Measurements from ENCODE around the gene A4GALT.
A peak's percentile ranks its signal among the peaks of the same experiment; 100 is the strongest.
"Not testable (repeated sequence)": the region's sequence is repeated elsewhere in the genome, so short reads cannot be mapped to it uniquely, and the experiment has no call there.

The A4GALT gene

DNA sequence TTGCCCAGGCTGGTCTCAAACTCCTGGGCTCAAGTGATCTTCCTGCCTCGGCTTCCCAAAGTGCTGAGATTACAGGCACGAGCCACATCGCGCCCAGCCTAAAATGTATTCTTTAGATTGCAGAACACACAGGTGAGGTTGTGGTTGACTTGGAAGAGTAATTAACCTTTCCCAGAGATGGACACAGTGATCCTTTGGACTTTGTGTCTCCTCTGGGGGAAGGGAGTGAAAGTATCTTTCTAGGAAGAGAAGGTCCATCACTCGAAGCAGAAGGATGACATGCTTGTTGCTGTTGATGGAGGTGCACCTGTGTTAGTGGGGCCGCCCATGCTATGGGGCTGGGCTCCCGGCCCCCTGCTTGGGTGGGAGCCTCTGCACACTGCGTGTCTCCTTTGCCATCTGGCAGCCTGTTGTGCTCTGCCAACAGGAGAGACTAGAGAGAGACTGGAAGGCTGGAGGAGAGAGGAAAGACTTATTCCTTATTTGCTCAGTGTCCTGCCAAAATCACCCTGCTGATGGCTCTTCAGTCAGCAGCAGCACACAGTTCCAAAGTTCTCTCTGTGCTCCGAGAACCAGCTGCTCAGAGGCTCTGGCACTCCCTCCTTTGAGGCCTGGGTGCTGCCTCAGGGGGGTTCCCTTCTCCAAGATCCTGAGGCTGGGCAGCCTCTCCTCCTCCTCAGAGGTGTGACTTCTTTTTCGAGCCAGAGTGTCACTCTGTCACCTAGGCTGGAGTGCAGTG is 38.4 kb downstream of the A4GALT start:
- DNase-seq (ENCODE audit: low spot score), result no peak

DNA sequence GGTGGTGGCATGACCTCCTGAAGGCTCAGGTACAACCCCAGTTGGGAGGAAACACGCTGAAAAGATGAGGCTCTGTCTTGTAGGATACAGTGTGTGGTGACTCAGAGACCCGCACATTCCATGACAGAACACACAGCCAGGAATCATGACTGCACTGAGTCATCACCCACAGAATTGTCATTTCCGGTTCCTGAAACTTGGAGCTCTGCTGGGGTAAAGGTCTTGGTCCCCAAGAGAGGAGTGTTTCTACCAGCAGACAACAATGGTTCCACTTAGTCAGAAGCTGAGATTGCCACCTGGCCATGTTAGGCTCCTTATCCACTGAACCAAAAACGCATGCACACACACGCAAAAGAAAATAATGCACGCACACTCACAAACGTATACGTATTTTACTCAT is 40.0 kb downstream of the A4GALT start:
- DNase-seq (ENCODE audit: low spot score), result peak; percentile 98

DNA sequence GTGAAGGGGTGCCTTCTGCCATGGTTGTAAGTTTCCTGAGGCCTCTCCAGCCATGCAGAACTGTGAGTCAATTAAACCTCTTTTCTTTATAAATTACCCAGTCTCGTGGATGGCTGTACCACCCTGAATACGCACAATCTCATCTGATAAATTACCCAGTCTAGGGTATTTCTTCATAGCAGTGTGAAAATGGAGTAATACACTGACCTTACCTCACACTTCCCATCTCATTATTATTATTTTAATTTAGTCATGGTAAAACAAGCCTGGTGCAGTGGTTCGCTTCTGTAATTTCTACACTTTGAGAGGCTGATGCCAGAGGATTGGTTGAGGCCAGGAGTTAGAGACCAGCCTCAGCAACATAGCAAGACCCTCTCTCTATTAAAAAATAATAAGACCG is 41.0 kb downstream of the A4GALT start:
- DNase-seq (ENCODE audit: low spot score), result no peak

DNA sequence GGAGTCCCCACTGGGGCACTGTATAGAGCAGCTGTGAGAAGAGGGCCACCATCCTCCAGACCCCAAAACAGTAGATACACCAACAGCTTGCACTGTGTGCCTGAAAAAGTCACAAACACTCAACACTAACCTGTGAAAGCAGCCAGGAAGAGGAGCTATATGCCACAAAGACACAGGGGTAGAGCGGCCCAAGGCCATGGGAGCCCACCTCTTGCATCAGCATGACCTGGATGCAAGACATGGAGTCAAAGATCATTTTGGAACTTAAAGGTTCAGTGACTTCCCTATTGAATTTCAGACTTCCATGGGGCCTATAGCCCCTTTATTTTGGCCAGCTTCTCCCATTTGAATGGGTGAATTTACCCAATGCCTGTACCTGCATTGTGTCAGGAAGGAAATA is 41.8 kb downstream of the A4GALT start:
- no peak for DNase-seq (ENCODE audit: low spot score)

DNA sequence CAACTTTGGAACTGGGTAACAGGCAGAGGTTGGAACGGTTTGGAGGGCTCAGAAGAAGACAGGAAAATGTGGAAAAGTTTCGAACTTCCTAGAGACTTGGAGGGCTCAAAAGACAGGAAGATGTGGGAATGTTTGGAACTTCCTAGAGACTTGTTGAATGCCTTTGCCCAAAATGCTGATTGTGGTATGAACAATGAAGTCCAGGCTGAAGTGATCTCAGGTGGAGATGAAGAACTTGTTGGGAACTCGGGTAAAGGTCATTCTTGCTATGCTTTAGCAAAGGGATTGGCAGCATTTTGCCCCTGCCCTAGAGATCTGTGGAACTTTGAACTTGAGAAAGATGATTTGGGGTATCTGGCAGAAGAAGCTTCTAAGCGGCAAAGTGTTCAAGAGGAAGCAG is 42.7 kb downstream of the A4GALT start:
- DNase-seq (ENCODE audit: low spot score), result not testable (repeated sequence)

DNA sequence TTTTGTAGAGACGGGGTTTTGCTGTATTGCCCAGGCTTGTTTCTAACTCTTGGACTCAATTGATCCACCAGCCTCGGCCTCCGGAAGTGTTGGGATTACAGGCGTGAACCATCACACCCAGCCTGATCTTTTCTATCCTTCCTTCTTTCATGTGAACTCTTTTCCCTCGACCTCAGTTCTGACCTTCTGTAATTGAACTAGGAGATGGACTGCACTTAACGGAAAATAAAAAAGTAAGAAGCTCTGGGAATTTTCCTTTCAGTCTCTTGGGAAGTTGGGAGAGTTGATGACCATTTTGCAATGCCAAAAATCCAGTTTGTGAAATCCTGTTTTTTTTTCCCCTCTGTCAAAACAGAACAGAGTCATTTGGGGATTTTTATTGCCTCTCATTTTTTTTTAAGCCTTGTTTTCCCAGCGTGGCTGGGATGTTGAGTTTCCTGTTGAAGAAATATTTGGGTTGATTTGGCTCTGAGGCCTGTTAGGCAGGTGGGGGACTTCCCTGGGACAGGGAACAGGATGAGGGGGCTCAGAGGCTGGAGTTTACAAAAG is 44.5 kb downstream of the A4GALT start:
- peak; percentile 47 for DNase-seq (ENCODE audit: low spot score)

DNA sequence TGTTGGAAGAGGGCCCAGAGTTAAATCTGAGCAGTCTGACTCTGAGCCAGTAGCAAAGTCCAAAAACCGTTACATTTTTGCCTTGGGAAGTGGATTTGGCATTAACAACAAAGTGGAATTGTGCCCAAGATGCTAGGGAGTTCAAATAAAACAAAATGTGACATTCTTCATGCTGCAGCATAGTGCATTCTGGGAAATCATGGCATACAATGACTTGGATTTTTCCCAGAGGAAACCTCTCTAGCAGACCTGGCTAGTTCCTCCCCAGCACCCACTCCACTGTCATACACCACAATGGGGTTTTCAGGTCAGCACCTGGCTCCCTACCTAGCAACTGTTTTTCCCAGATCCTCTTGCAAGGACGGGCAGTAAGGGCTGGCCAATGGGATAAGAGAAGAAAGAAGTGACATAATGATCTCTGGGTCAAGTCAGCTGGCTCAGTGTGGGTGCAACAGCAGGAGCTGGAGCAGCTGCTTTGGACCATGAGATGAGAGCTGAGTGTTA is 46.7 kb downstream of the A4GALT start:
- no peak for DNase-seq (ENCODE audit: low spot score)

DNA sequence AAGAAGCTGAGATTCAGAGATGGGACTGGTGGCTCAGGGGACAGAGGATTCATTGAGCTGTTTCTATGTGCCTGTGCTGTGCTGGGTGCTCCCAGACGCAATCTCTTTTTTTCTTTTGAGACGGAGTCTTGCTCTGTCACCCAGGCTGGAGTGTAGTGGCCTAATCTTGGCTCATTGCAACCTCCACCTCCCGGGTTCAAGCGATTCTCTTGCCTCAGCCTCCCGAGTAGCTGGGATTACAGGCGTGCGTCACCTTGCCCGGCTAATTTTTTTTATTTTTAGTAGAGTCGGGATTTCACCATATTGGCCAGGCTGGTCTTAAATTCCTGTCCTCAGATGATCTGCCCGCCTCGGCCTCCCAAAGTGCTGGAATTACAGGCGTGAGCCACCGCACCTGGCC is 47.6 kb downstream of the A4GALT start:
- DNase-seq (ENCODE audit: low spot score), result not testable (repeated sequence)

DNA sequence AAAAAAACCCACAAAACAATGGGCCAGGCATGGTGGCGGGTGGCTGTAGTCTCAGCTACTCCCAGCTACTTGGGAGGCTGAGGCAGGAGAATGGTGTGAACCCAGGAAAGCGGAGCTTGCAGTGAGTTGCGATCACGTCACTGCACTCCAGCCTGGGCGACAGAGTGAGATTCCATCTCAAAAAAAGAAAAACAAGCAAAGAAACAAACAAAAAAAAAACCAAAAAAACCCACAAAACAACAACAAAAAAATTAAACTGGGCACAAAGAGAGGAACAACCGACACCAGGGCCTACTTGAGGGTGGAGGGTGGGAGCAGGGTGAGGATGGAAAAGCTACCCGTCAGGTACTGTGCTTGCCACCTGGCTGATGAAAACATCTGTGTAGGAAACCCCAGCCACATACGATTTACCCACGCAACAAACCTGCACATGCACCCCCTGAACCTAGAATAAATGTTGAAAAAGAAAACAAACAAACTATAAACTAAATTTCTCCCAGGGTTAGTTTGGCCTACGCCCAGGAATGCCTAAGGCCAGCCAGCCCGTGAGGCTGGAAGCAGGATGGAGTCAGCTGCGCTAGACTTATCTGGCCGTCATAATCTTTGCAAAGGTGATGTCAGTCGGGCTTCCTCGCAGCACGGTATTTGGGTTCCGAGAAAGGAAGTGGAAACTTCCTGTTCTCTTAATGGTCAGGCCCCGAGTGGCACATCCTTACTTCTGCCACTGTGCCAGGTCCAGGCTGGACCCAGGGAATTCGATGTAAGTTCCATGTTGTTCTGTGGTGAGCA is 49.6 kb downstream of the A4GALT start:
- DNase-seq (ENCODE audit: low spot score), result no peak

DNA sequence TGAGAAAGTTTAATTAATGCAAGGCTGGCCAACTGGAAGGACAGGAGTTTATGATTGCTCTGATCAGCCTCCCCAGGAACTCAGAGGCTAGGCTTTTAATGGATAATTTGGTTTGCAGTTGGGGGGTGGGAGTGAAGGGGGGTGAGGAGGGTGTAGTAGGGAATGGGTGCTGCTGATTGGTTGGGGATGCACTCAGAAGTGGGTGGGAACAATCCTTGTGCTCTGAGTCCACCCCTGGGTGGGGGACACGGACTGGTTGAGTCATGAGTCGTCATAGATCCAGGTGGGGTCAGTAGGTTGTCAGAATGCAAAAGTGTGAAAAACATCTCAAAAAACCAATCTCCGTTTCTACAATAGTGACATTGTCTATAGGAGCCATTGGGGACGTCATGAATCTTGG is 50.6 kb downstream of the A4GALT start:
- no peak for DNase-seq (ENCODE audit: low spot score)

DNA sequence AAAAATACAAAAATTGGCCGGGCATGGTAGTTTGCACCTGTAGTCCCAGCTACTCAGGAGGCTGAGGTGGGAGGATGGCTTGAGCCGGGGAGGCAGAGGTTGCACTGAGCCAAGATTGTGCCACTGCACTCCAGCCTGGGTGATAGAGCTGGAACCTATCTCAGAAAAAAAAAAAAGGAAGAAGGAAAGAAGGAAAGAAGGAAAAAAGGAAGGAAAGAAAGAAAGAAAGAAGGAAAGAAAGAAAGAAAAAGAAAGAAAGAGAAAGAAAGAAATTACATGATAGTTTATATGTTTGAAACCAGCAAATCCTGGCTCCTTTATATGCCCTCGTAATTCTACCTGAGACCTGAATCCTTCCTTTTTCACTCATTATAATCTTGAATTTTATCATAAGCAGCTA is 54.3 kb downstream of the A4GALT start:
- DNase-seq (ENCODE audit: low spot score), result not testable (repeated sequence)

DNA sequence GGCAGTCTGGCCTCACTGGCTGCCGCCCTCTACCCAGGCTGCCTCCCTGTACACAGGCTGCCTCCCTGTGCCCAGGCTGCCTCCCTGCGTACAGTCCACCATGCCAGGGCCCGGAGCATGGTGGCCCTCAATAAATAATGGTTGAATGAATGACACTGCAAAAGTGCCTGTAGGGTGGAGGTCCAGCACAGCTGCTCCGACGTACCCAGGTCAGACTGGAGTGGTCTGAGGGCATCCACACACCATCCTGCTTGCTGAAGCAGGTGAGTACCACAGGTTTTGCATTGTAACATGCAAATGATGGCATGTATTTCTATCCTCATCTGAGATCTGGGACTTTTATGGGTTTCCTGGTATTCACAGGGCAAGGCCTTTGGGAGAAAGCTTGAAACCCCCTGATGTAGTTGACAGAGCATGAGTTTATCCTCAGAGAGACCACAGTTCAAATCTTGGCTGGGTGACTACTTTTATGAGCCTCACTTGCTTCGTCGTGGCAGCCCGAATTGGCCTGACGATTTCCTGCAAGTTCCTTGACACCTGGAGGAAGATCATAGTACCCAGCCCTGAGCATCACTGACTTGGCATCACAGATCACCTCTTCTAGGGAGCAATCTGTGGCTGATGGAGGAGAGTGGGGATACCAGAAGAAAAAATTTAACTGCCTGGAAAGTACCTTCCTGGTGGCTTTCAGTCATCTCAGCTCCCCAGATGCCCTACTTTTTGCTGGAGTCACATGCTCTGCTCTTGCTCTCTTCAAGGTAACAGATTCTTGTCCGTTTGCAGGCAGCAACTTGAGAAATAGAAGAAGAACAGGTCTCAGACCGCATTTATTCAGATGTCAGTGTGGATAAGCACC is 55.5 kb downstream of the A4GALT start:
- DNase-seq (ENCODE audit: low spot score), result no peak

DNA sequence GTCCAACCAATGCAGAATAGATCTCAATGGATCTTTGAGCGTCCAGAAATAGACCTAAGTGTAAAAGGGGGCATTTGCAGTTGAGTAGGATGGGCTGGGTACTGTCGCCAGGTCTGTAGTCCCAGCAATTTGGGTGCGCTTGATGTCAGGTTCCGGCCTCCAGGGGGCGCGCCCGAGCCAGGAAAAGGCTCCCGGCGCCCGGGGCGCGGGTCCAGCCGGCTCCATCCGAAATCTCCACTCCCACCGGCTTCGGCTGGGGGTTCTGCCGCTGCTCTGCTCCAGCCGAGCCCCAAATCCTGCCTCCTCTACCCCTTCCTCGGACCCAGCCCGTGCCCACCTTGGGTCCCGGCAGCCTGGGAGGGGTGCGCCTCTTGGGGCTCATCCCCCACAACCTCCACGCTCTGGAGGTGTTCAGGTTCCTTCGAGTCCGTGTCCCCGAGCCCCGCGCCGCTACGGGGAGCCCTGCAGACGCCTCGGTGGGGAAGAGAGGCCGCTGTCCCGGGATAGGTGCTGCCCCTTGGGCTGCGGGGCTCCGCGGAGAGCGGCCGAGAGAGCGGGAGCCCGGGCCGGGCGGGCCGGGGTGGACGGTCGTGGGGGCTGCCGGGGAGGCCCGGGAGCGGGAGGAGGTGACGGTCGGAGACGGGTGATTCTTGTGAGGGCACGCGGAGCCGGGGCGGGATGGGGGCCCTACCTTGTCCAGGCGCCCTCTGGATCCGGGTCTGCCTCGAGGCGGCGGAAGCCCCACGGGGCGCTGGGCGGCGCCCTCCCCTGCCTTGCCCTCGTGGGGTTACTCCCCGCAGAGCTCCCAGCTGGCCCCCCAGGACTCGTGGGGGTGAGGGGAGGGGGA is 58.5 kb downstream of the A4GALT start:
- DNase-seq (ENCODE audit: low spot score), result peak; percentile 86

DNA sequence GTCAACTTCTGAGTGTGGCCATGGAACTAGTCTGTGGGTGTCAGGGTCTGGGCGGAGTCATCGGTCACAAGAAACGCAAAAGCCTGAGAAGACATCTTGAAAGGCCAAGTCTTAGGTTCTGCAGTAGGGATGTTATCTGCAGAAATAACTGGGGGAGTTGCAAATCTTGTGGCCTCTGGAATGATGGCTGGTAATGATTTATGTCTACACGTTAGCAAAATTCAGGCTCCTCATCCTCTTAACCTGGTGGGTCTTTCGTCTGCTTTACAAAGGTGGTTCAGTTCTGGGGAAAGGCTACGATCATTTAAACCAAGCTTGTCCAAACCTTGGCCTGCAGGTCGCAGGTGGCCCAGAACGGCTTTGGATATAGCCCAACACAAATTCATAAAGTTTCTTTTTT is 64.1 kb downstream of the A4GALT start:
- DNase-seq (ENCODE audit: low spot score), result no peak

DNA sequence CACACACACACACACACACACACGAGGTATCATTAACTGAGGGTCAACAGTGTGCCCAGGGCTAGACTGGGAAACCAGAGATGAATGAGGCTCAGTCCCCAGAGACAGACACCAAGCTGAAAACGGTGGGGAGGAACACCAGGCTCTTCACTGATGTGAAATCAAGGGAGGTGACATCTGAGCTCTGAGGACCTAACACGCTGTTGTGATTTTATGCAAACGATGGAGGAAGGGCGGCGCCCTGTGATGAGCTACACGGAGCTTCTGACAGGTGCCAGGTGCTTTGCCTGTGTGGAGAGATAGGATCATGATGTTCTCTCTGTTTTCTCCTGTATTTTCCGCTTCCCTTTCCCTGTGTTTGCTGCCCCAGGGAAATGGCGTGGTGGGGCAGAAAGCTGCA is 65.0 kb downstream of the A4GALT start:
- no peak for DNase-seq (ENCODE audit: low spot score)

DNA sequence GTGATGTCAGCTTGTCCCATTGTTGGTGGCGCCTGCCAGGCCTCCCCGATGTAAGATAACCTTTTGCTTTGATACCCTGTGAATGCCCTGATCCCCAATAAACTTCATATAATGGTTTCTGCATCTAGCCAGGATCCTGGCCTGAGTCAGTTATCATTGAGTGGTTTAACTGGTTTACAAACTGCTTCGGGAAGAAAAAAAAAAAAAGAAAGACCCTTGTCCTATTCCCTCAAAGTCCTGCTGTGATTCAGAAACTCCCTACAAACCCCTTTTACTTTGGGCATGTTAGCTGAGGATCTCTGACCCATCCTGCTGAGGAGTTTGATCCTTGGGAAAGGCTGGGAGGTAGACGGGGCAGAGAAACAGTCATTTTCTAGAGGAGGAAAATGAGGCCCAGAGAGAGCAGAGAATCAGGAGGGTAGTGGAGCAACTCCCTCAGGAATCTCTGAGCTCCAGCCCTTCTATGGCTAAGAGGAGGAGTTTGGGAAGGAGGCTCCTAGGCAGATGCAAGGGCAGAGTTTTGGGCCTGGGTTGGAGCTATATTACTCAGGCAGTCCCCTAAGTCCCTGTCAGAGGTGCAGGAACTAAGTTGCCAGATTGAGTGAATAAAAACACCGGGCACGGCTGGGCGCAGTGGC is 66.1 kb downstream of the A4GALT start:
- DNase-seq (ENCODE audit: low spot score), result no peak

DNA sequence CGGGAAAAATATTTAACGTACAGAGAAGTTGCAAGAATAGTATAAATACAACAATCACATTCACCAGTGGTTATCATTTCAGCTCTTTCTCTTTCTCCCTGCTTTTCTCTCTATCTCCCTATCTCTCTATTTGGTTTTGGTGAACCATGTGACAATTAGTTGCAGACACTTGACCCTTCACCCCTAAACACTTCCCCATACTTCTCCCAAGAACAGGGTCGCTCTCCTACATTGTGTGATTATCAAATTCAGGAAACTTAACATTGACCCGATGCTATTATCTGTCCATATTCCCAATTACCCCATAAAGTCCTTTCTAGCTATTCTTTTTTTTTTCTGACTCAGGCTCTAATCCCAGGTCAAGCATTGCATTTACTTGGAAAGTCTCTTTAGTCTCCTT is 66.7 kb downstream of the A4GALT start:
- DNase-seq (ENCODE audit: low spot score), result no peak

DNA sequence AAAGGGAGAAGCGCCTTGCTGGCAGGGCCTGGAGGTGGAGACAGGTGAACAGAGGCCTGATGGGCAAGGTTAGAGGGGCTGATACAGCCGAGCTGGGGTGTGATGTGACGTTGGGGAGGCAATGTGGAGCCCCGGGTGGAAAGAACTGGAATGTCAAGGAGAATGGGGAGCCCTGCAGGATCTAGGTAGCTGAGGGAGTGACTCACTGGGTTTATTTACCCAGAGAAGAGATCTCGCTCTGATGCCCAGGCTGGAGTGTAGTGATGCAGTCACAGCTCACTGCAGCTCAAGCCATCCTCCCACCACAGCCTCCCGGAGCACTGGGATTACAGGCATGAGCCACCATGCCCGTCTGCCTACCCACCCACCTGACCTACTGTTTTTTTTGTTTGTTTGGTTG is 69.5 kb downstream of the A4GALT start:
- DNase-seq (ENCODE audit: low spot score), result peak; percentile 71

DNA sequence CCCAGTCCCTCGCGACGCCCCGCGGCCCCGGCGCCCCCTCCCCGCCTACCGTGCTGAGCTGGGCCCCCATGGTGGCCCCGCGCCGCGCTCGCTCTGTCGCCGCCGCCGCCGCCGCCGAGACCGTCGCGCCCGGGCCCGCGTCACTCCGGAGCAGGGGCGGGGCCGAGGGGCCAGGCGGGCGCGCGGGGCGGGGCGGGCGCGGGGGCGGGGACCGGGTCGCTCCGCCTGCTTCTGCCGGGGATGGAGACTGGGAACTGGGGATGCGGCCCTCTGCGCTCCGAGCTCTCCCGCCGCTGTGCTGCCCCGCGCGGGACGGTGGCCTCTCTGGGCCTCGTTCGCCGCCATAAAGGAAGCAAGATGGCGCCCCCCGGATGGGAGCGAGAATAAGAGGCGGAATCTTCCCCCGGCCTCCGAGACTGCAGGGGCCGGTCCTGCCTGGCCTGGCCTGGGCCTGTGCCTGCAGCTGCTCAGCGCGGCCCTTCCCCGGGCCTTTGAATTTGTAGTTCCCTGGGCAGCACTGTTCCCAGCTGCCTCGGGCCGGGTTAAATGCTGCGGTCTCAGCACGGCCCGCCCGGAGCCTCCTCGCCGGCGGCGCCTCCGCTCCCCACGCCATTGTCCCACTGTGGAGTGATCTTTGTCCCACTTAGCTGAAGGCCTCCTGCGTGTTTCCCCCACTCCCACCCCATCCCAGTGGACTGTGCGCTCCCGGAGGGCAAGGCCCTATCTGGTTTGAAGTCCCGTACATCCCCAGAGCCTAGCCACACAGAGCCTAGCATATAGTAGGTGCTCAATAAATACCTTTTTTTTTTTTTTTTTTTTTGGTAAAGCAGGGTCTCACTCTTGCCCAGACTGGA is 71.2 kb downstream of the A4GALT start, which contains the start of gene CYB5R3:
TSS of gene CYB5R3 (minus strand) at position 147 of the 854 bp plus-strand sequence. CDS start at position 70, 77 bp downstream.
- peak; percentile 96 for DNase-seq (ENCODE audit: low spot score)

All from hepatic stellate cell (primary cell).